NOMO-1 treated with dmso at 0.1 percent for 144 hours (cell line): ENCODE data around the gene NUDT4.
A peak's percentile ranks its signal among the peaks of the same experiment; 100 is the strongest.
"Not testable (repeated sequence)": the region's sequence is repeated elsewhere in the genome, so short reads cannot be mapped to it uniquely, and the experiment has no call there.

Experiments used
- DNase-seq: peaks from one replicate; lab custom pipeline; 2025; ENCODE audit not compliant: unreplicated experiment; lab: John Stamatoyannopoulos, UW

The NUDT4 gene

DNA sequence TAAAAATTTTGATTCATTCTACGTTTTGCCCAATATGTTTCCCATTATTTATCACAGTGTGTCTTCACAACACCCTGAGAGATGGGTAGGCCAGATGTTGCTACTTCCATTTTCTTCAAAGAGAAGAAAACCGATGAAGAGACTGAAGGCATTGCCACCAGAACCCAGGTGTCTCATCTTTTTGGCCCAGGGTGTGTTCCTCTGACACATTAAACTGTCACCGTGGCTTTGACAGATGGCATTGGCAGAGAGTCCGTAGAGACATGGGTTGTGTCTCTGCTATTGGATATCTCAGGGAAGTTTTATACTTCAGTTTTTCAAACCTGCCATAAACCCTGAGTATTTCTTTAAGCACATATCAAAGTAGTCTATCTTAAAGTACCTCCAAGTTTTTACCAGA lies 11.3 kb upstream of the NUDT4 start:
- DNase-seq = no peak

DNA sequence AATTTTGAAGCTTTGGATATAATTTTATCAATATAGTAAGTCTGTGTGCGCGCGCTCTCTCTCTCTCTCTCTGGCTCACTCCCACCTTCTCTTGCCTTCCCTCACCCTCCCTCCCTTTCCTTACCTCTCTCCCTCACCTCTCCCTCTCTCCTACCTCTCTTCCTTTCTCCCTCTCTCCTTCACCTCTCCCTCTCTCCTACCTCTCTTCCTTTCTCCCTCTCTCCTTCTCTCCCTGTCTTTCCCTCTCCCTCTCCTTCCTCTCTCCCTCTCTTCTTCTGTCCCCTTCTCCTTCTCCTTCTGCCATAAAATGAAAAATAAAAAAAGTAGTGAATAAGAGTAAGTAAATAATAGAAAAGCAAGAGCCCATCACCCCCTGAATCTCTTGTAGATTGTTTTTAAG lies 9.0 kb upstream of the NUDT4 start:
- no peak for DNase-seq

DNA sequence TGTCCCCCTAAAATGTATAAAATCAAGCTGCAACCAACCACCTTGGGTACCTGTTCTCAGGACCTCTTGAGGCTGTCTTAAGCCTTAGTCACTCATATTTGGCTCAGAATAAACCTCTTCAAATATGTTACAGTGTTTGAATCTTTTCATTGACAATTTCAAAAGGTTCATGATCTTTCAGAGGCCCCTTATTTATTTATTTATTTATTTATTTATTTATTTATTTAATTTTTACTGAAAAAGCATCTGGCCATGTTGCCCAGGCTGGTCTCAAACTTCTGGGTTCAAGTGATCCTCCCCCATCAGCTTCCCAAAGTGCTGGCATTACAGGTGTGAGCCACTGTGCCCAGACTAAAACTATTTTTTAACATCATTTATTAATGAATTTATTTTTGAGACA lies 8.2 kb upstream of the NUDT4 start:
- no peak for DNase-seq

DNA sequence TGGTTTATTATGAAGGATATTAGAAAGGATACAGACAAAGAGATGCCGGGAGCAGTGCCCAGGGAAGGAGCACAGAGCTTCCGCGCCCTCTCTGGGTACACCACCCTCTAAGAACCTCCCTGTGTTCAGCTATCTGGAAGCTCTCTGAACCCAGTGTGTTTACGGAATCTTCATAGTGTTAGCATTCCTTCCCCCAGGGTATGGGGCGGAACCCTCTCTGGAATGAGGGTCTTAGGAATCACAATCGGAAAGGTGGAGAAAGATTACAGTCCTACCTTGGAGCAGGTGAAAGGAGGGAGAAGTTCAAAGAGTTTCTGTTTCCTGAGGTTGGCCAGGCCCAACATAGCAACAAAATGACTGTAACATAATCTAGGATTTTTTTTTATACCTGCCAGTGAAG lies 6.8 kb upstream of the NUDT4 start:
- DNase-seq = no peak

DNA sequence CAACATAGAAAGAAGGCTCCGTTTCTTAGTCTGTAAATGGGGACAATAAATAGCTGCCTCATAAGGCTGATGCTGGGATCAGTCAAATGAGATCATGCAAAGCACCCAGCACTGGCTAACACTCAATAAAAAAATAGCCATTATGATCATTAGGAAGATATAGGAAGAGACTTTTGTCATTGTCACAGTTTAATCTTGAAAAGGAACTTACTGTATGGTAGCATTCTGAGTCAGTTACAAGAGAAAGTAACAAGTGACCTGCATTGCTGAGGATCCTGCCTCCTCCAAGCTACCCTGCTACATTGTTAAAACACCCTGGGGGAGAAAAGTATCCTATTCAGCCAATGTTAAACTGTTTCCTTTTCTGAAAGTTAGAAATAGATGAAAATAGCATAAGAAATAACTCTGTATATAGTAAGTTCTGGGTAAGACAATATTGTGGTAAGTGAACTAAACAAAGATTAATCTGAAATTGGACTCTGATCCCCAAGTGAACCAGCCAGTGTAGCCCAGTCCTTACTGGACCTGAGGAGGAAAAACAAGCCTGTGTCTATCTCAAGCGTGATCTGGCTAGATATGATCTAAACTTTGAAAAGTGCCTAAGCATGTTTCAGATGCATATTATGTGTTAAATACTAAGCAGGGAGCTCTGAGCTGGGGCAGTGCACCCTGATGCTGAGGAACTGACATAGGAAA lies 3.6 kb upstream of the NUDT4 start:
- DNase-seq = no peak

DNA sequence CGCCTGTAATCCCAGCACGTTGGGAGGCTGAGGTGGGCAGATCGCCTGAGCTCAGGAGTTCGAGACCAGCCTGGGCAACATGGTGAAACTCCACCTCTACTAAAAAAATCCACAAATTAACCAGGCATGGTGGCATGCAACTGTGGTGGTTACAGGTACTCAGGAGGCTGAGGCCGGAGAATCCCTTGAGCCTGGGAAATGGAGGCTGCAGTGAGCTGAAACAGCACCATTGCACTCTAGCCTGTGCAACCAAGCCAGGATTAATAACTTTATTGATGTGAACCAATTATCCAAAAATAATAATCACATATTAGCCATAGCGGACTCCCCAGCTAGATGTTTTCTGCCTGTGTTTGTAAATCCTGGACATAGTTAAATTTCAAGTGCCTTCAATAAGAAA lies 1.8 kb upstream of the NUDT4 start:
- DNase-seq = no peak

GRCh38 chr12:93376436-93377251 lies 1.1 kb upstream of the NUDT4 start:
- peak; percentile 64 for DNase-seq

GRCh38 chr12:93378196-93378997 lies 672 bp downstream of the NUDT4 start:
- peak; percentile 59 for DNase-seq

DNA sequence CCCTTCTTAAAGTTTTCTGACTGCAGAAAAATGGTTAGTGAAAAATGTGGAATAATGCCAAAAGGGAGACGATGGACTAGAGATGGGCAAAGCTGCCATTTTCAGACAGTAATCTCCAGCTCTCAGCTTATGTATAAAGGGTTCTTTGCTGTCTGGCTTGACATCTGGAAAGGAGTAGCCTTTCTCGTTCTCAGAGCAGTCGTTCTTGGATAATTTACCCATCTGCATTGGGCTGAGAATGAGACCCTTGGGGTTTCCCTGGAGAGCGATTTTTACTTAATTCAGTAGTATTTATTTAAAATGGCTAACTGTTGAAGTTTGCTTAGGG lies 1.2 kb downstream of the NUDT4 start:
- no peak for DNase-seq

DNA sequence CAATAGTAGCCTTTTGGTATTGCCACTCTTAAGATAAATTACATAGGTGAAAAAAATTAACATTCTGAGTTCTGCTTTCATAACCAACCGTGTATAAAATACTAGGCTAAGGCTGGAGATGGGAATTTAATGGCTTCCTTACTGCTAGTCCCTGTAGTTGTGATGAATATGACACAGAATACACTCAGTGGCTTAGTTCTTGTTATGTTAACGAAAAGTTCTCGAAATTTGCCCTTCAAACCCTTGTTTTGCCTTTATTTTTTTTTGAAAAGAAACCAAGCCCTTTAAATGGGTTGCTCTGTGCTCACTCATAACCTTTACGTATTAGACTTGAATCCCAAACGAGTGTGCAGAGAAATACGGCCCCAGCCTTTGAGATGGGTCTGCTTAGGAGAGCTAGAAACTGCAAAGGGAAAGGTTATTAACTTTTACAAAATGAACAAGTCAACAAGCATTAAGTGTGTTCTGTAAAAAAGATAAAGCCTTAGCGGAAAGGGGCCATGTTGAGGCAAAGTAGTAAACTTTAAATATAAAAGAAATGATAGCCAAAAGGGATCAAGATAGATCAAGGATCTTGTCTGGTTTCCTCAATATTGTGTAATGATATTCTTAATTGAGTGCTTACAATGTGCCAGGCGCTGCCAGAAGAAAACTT lies 1.7 kb downstream of the NUDT4 start:
- DNase-seq = no peak

- no peak for DNase-seq
Measured at GRCh38 chr12:93379981-93380361, 2.2 kb downstream of the NUDT4 start.

GRCh38 chr12:93380480-93381121 lies 2.9 kb downstream of the NUDT4 start:
- DNase-seq = no peak

GRCh38 chr12:93381161-93381975 lies 3.6 kb downstream of the NUDT4 start:
- no peak for DNase-seq

GRCh38 chr12:93381976-93382437 lies 4.3 kb downstream of the NUDT4 start:
- DNase-seq = not testable (repeated sequence)

- DNase-seq = no peak
Measured at GRCh38 chr12:93387780-93388179, 10.1 kb downstream of the NUDT4 start.

DNA sequence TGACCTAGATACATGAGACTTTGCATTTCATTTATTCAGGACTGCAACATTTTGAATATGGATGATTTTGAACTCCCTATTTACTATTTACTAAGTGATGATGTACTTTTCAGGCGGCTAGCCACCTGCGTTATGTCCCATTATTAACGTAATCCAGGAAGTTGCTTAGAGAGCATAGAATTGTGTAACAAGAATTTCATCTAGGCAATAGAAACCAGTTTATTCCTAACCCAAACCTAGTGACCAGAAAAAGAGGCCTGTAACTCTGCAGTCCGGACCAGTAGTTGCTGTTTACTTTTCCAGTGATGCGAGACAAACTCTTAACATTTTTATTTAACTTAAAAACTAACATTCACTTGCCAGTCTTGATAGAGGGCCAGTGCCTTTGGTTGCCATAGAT lies 12.3 kb downstream of the NUDT4 start:
- no peak for DNase-seq

DNA sequence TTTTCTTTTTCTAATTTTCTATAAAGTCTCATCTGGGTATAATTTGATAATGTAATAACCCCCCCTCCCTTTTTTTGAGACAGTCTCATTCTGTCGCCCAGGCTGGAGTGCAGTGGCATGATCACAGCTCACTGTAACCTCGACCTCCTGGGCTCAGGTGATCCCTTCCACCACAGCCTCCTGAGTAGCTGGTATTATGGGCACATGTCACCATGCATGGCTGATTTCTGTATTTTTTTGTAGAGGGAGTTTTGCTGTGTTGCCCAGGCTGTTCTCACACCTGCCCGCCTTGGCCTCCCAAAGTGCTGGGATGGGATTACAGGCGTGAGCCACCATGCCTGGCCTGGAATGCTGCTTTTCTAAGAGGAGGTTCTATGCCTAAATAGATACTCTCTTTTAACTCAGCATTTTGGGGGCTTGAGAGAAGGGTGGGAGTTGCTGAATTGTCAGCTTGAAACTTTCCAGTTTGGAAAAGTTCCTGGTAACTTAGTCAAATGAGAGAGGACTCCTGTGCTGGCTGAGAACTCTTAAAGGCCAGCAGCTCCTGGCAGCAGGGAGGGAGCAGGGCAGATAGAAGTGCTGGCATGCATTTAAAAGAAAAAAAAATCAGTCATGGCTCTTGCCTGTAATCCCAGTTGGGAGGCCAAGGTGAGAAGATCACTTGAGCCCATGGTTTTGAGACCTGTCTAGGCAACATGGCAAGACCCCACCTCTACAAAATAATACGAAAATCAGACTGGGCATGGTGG lies 13.0 kb downstream of the NUDT4 start:
- DNase-seq = no peak

DNA sequence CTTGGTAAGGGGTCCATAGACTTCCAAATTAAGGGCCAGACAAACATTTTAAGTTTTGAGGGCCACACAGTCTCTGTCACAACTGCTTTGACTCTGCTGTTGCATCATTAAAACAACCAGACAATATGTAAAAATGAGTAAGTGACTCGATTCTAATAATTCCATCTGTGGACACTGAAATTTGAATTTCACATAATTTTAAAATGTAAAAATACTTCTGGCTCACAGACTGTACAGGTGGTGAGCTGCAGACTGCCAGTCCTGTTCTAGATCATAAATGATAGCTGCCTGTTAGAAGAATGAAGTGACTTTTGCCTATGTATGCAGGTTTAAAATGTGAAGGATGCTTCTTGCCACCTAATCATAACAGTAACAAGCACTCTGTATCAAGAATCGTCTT lies 15.7 kb downstream of the NUDT4 start:
- DNase-seq = no peak

GRCh38 chr12:93397412-93397811 lies 19.7 kb downstream of the NUDT4 start:
- no peak for DNase-seq
